ENCODE measurements around the gene TAOK1. TPM values are rescaled to one million over a fixed set of nuclear protein-coding genes. Genes with fewer than 3 reads are reported as not detected.

The TAOK1 gene
- total RNA-seq, 1 donor from 2014 or later, result 49.1 TPM

DNA sequence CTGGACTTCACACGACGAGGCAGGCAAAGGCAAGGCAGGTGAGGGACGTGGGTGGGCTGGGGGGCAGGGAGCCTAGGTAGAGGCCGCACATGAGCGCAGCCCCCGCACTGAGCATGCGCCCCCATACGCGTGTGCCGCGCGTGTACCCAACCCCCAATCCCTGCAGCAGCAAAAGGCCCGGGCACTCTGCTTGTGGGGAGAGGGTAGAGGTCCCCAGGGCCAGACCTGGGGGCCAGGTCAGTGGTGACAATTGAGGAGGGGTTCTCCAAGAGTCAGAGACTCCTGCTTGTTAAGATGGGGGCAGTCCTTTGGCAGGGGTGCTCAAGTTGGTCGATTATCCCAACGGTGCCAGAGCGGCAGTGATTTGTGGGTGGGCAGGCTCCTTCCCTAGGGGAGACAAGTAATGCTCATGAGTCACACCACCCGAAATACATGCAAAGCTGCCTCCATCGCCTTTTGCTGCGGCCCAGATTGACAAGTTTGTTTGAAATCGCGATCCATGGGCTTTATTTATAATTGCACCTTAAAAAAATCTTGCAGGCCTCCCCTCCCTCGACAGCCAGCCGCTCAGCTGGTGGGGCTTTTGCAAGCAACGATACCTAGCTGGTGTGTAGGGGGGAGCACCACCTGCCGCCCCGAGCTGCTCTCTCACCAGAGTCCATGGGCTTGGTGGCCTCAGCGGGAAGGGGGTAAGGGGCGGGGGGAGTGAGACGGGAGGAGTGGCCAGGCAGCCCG, 200.4 kb downstream of the TAOK1 start:
- no peaks in the 10 kb centered on the region for H3K27me3 ChIP-seq (ENCODE audit: control insufficient read depth, insufficient read depth, low read length)
- no peaks in the 10 kb centered on the region for H3K36me3 ChIP-seq (ENCODE audit: control insufficient read depth, insufficient read depth, low read length)
- DNase-seq (ENCODE audit: low read depth), result no peak
- TF ChIP-seq, protein P1, sequence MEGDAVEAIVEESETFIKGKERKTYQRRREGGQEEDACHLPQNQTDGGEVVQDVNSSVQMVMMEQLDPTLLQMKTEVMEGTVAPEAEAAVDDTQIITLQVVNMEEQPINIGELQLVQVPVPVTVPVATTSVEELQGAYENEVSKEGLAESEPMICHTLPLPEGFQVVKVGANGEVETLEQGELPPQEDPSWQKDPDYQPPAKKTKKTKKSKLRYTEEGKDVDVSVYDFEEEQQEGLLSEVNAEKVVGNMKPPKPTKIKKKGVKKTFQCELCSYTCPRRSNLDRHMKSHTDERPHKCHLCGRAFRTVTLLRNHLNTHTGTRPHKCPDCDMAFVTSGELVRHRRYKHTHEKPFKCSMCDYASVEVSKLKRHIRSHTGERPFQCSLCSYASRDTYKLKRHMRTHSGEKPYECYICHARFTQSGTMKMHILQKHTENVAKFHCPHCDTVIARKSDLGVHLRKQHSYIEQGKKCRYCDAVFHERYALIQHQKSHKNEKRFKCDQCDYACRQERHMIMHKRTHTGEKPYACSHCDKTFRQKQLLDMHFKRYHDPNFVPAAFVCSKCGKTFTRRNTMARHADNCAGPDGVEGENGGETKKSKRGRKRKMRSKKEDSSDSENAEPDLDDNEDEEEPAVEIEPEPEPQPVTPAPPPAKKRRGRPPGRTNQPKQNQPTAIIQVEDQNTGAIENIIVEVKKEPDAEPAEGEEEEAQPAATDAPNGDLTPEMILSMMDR (IDR thresholded peaks at IDR 0.05; ENCODE audit: insufficient read depth, low read length, poor library complexity, severe bottlenecking), result no peak
- peak overlapping the region; percentile 28 for H3K4me3 ChIP-seq (ENCODE audit: low read depth, low read length)

DNA sequence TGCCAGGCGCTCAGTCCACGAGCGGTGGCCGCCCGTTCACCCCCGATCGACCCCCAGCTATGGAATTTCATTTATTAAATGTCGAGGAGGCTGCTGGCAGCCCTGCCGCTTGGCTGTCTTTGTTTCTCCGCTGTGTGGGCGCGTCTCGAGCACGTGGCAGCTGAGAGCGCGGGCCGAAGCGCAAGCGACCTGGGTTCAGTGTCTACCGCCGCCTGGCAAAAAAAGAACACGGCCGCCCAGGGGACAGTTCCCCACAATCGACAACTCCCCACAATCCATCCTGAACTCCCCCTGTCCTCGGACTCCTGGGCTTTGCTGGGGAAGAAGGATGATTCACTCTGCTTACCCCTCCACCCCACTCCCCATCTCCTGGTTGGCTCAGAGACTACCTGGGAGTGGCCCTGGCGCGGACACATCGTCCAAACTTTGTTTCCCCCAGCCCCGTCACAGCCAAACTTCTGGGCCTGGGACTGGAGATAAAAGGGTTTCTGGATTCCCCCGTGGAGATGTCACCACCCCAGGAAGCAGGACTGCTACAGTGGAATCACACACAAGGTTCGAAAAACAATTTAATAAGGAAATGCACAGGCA, 201.1 kb downstream of the TAOK1 start:
- Histone ChIP-seq H3K36me3 (ENCODE audit: control insufficient read depth, insufficient read depth, low read length) (no peaks in the 10 kb centered on the region), H3K4me3 (ENCODE audit: low read depth, low read length) (peak overlapping the region; percentile 28), H3K27me3 (ENCODE audit: control insufficient read depth, insufficient read depth, low read length) (no peaks in the 10 kb centered on the region)
- TF ChIP-seq, protein P1 (IDR thresholded peaks at IDR 0.05; ENCODE audit: insufficient read depth, low read length, poor library complexity, severe bottlenecking), result no peak
- no peak for DNase-seq (ENCODE audit: low read depth)

DNA sequence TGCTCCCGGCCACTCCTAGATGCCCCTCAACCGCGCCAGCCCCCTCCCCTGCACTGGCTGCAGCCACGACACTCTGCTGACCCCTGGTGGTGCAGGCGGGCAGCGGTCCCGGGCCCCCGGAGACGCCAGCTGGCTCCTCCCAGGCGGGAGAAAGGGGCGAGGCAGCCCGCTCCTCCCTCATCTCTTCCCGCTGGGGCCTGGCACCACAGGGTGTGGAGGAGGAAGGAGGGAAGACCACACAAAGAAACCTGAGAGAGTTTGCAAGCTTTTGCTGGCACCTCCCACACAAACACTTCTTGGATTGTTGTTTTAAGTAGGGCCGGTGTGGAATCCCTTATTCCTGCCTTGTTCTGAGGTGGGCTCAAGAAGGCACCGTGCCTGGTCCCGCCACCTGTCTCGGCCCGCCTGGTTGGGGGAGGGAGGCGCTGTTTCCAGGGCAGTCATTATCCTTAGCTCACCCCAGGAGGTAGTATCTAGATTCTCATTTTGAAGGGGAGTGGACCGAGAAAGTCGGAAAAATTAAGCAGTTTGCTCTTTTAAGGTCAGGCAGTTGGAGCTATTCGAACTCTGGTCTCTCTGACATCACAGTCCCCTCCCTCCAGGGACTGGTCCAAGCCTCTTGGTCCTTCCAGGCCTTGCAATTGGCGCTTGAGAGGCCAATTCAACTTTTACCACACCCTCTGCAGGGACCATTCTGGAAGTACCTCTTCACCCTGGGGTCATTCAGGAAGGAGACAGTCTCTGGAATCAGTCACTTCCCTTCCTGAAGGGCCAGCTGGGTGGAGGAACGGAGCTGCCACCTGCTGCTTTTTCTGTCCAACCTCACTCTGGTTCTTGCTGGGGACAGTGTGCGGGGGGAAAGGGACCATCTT, 201.8 kb downstream of the TAOK1 start:
- Histone ChIP-seq H3K27me3 (ENCODE audit: control insufficient read depth, insufficient read depth, low read length) (no peaks in the 10 kb centered on the region), H3K4me3 (ENCODE audit: low read depth, low read length) (peak overlapping the region; percentile 28), H3K36me3 (ENCODE audit: control insufficient read depth, insufficient read depth, low read length) (no peaks in the 10 kb centered on the region)
- no peak for DNase-seq (ENCODE audit: low read depth)
- TF ChIP-seq, protein P1 (IDR thresholded peaks at IDR 0.05; ENCODE audit: insufficient read depth, low read length, poor library complexity, severe bottlenecking), result peak; percentile 99

DNA sequence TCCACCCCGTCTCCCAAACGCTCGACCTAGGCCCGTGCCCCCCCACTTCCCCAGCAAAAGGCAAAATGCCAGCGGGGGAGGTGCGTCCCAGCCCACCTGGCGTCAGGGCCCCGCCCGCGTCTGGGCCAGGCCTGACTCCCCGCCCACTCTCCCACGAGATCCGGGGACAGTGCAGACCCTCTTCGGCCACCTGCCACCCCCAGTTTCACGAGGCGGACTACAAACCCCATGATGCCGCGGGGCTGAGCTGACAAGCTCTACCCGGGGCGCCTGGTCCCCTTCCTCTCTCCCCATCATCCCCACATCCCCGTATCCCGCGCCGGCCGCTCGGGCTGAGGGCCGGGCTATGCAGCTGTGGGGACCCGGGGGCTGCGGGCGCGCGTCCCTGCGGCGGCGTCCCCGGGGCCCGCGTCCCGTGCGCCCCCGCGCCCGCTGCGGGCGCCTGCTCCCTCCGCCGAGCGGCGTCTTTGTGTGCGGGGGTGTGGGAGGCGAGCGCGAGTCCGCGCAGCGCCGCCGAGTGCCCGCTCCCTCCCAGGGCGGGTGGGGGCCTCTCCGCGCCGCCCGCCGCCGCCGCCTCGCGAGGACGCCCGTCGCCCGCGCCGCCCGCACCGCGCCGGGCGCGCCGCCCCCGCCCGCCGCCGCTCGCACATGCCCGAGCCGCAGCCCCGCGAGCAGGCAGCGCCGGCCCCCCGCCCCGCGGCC, 202.8 kb downstream of the TAOK1 start, which contains the start of gene ANKRD13B:
TSS of gene ANKRD13B (plus strand) at position 283 of the 702 bp plus-strand sequence. CDS start 490 bp downstream, outside the sequence.
- Histone ChIP-seq H3K4me3 (ENCODE audit: low read depth, low read length) (peak within 1 kb of the TSS; percentile 39), H3K36me3 (ENCODE audit: control insufficient read depth, insufficient read depth, low read length) (no peaks in the 10 kb centered on the region), H3K27me3 (ENCODE audit: control insufficient read depth, insufficient read depth, low read length) (no peaks in the 10 kb centered on the region)
- DNase-seq (ENCODE audit: low read depth), result no peak
- TF ChIP-seq, protein P1 (IDR thresholded peaks at IDR 0.05; ENCODE audit: insufficient read depth, low read length, poor library complexity, severe bottlenecking), result no peak

DNA sequence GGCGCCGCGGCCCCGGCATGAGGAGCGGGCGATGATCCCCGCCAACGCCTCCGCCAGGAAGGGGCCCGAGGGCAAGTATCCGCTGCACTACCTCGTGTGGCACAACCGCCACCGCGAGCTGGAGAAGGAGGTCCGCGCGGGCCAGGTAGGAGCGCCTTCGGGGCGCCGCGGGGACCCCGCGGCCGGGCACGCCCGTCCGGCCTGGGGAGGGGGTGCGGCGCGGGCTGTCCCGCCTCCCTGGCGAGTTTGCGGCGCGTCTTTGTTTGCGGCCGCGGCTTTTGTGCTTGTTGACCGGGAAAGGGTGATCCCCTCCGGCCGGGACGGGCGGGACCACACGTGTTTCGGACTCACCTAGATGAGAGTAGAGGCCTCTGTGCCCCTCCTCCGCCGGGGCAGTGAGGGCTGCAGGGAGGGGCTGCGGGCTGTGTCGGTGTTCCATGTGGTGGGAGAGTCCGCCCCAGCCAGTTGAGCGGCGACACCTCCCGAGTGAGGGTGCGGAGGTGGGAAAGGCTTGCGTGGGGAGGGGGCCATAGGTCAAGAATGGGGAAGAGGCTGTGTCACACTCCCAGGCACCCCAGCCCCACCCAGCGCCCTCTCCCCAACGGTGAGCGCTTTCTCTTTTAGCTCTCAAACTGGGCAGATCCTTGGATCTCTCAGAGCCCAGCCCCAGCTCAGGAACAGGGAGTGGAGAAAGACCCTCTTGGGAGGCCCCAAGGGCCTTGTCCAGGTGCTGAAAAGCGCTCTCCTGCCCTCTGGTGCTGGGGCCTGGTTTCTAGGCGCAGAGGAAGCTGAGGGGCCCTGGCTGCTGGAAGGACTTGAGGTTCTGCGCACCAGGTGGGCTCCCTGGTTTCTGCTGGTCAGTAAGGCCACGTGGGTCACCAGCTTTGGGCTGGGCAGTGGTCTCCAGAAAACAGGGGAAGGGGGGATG, 203.7 kb downstream of the TAOK1 start:
- TF ChIP-seq, protein P1 (IDR thresholded peaks at IDR 0.05; ENCODE audit: insufficient read depth, low read length, poor library complexity, severe bottlenecking), result peak; percentile 40
- Histone ChIP-seq H3K4me3 (ENCODE audit: low read depth, low read length) (peak overlapping the region; percentile 39), H3K27me3 (ENCODE audit: control insufficient read depth, insufficient read depth, low read length) (no peaks in the 10 kb centered on the region), H3K36me3 (ENCODE audit: control insufficient read depth, insufficient read depth, low read length) (no peaks in the 10 kb centered on the region)
- DNase-seq (ENCODE audit: low read depth), result no peak

Data from kidney epithelial cell (primary cell).